H1 (cell line): ENCODE data around the gene NR2F1-AS1. TPM values are rescaled to one million over a fixed set of nuclear protein-coding genes. Genes with fewer than 3 reads are reported as not detected.

Source experiments
- CTCF ChIA-PET: fragments of 300-600 bp; sonication (Branson Sonifier 250); formaldehyde crosslinking; loops from one replicate; lab custom pipeline; 2021; ENCODE audit not compliant: partially characterized antibody; lab: Charles Lee
- POLR2A ChIA-PET: fragments of 300-600 bp; sonication (Branson Sonifier 250); formaldehyde crosslinking; loops from one replicate; lab custom pipeline; 2021; ENCODE audit warnings: inconsistent platforms; ENCODE audit not compliant: partially characterized antibody; lab: Charles Lee
- DNase-seq, 2 experiments: peaks; one replicate each; pipeline versions ENCODE4 v3.0.0 to v3.0.0-alpha.2; 2010 to 2022; ENCODE audit warnings: low spot score in 2 of 2, low read depth in 1 of 2, mixed read lengths in 1 of 2
- FAIRE-seq: peaks from 2 replicates; lab custom pipeline; 2011; peaks lifted over from hg19 to GRCh38; lab: Jason Lieb, UNC
- H2AFZ ChIP-seq: 2 replicates; pipeline ENCODE4 v1.8.1; 2012; ENCODE audit warnings: low read length, inconsistent platforms
- H2AK5ac ChIP-seq: 2 replicates; pipeline ENCODE4 v1.6.1; 2013; ENCODE audit warnings: low read depth, low read length
- H2BK120ac ChIP-seq: replicated peaks from 2 replicates; pipeline ENCODE3; 2013; ENCODE audit warnings: low read depth, low read length, inconsistent platforms
- H2BK12ac ChIP-seq: 2 replicates; pipeline ENCODE4 v1.6.1; 2013; ENCODE audit warnings: low read depth, low read length
- H2BK15ac ChIP-seq: 2 replicates; pipeline ENCODE4 v1.6.1; 2013; ENCODE audit warnings: low read length
- H2BK20ac ChIP-seq: 2 replicates; pipeline ENCODE4 v1.6.1; 2013; ENCODE audit warnings: low read length
- H2BK5ac ChIP-seq: 2 replicates; pipeline ENCODE4 v1.6.1; 2013; ENCODE audit warnings: low read depth, low read length
- H3K14ac ChIP-seq: 2 replicates; pipeline ENCODE4 v1.6.1; 2013; ENCODE audit warnings: inconsistent platforms; ENCODE audit not compliant: insufficient read length
- H3K18ac ChIP-seq: 2 replicates; pipeline ENCODE4 v1.6.1; 2013; ENCODE audit warnings: low read length; ENCODE audit errors: extremely low read depth
- H3K23ac ChIP-seq: 2 replicates; pipeline ENCODE4 v1.6.1; 2013; ENCODE audit warnings: inconsistent platforms; ENCODE audit not compliant: insufficient read length
- H3K23me2 ChIP-seq: 2 replicates; pipeline ENCODE4 v1.6.1; 2013; ENCODE audit warnings: low read depth, low read length
- H3K27ac ChIP-seq: 2 replicates; pipeline ENCODE4 v1.6.1; 2011; ENCODE audit warnings: low read depth, low read length, inconsistent platforms
- H3K27me3 ChIP-seq, 4 experiments: replicated peaks in 1 of 4; 1 replicate in 1 of 4; 2 replicates in 3 of 4; pipeline versions ENCODE4 v1.6.1 to v1.8.1; 2011 to 2013; ENCODE audit warnings: low read length in 3 of 4, mild to moderate bottlenecking in 3 of 4, inconsistent platforms in 2 of 4, mixed read lengths in 2 of 4, moderate library complexity in 1 of 4; ENCODE audit not compliant: control insufficient read depth in 3 of 4, insufficient read depth in 3 of 4; ENCODE audit errors: extremely low read depth in 1 of 4
- H3K36me3 ChIP-seq, 4 experiments: 2 replicates each; pipeline versions ENCODE4 v1.6.1 to v1.8.1; 2011 to 2013; ENCODE audit warnings: mild to moderate bottlenecking in 4 of 4, low read length in 3 of 4, moderate library complexity in 2 of 4, control low read depth in 1 of 4, inconsistent platforms in 1 of 4; ENCODE audit not compliant: insufficient read depth in 4 of 4, control insufficient read depth in 2 of 4
- H3K4ac ChIP-seq: replicated peaks from 2 replicates; pipeline ENCODE3; 2013; ENCODE audit warnings: low read length, low read depth, mixed read lengths, inconsistent platforms; ENCODE audit not compliant: insufficient read length
- H3K4me1 ChIP-seq, 4 experiments: replicated peaks in 1 of 4; 1 replicate in 1 of 4; 2 replicates in 3 of 4; pipeline versions ENCODE4 v1.6.1 to v1.8.1; 2011 to 2013; ENCODE audit warnings: low read length in 3 of 4, inconsistent platforms in 2 of 4, mixed read lengths in 1 of 4; ENCODE audit not compliant: insufficient read depth in 4 of 4, control insufficient read depth in 3 of 4
- H3K4me2 ChIP-seq, 2 experiments: 2 replicates each; pipeline versions ENCODE4 v1.6.1 to v1.8.1; 2011 to 2013; ENCODE audit warnings: low read depth in 2 of 2, low read length in 2 of 2, control low read depth in 1 of 2, inconsistent platforms in 1 of 2, mild to moderate bottlenecking in 1 of 2; ENCODE audit not compliant: insufficient read depth in 1 of 2
- H3K4me3 ChIP-seq, 4 experiments: fragments of 200-600, 300-600 bp in 1 of 4; sonication (generic), shearing (Covaris generic), sonication (Bioruptor Twin) in 1 of 4; 2 replicates each; pipeline versions ENCODE4 v1.5.1 to v1.8.1; 2011 to 2016; ENCODE audit warnings: low read length in 4 of 4, low read depth in 3 of 4, control low read depth in 2 of 4, inconsistent platforms in 2 of 4, mild to moderate bottlenecking in 2 of 4, mixed read lengths in 1 of 4, moderate library complexity in 1 of 4; ENCODE audit not compliant: insufficient read depth in 2 of 4; ENCODE audit errors: extremely low read depth in 1 of 4
- H3K56ac ChIP-seq: replicated peaks from 2 replicates; pipeline ENCODE3; 2013; ENCODE audit warnings: low read depth, mild to moderate bottlenecking, mixed read lengths, low read length, inconsistent platforms; ENCODE audit not compliant: insufficient read length
- H3K79me1 ChIP-seq: 2 replicates; pipeline ENCODE4 v1.6.1; 2013; ENCODE audit warnings: low read depth, low read length, control low read depth
- H3K79me2 ChIP-seq, 2 experiments: 2 replicates each; pipeline versions ENCODE4 v1.6.1 to v1.8.1; 2012 to 2013; ENCODE audit warnings: low read length in 2 of 2, mild to moderate bottlenecking in 2 of 2, inconsistent platforms in 1 of 2; ENCODE audit not compliant: insufficient read depth in 2 of 2, control insufficient read depth in 1 of 2
- H3K9ac ChIP-seq, 4 experiments: replicated peaks in 1 of 4; 1 replicate in 1 of 4; 2 replicates in 3 of 4; pipeline versions ENCODE4 v1.6.1 to v1.8.1; 2011 to 2013; ENCODE audit warnings: low read depth in 3 of 4, low read length in 3 of 4, control low read depth in 2 of 4, mild to moderate bottlenecking in 2 of 4, moderate library complexity in 2 of 4, inconsistent platforms in 1 of 4; ENCODE audit errors: extremely low read depth in 1 of 4
- H3K9me3 ChIP-seq, 2 experiments: 2 replicates each; pipeline versions ENCODE4 v1.6.1 to v1.8.1; 2012 to 2013; ENCODE audit warnings: mild to moderate bottlenecking in 2 of 2, moderate library complexity in 2 of 2, control low read depth in 1 of 2, inconsistent platforms in 1 of 2, low read depth in 1 of 2, low read length in 1 of 2, mixed read lengths in 1 of 2; ENCODE audit not compliant: insufficient read depth in 2 of 2
- H4K20me1 ChIP-seq, 2 experiments: replicated peaks in 1 of 2; 2 replicates each; pipeline versions ENCODE3 to v1.8.1; 2011 to 2013; ENCODE audit warnings: inconsistent platforms in 2 of 2, low read length in 2 of 2, mild to moderate bottlenecking in 1 of 2; ENCODE audit not compliant: insufficient read depth in 2 of 2, control insufficient read depth in 1 of 2
- H4K5ac ChIP-seq: 2 replicates; pipeline ENCODE4 v1.6.1; 2013; ENCODE audit warnings: low read length, low read depth, mixed read lengths, inconsistent platforms; ENCODE audit not compliant: insufficient read length
- H4K8ac ChIP-seq: 2 replicates; pipeline ENCODE4 v1.8.0; 2013; ENCODE audit warnings: mild to moderate bottlenecking, moderate library complexity, low read length, inconsistent platforms; ENCODE audit not compliant: insufficient read depth; ENCODE audit errors: extremely low read depth
- H4K91ac ChIP-seq: replicated peaks from 2 replicates; pipeline ENCODE3; 2013; ENCODE audit warnings: low read length, mixed read lengths, inconsistent platforms; ENCODE audit not compliant: insufficient read length
- CBX8 ChIP-seq: fragments of 300-800, 300-1000 bp; sonication (generic); IDR thresholded peaks from 2 replicates; pipeline ENCODE4 v1.7.1; 2016; ENCODE audit warnings: low read depth, low read length, borderline replicate concordance
- RNF2 ChIP-seq: fragments of 200-900, 300-1000 bp; sonication (generic); IDR thresholded peaks from 2 replicates; pipeline ENCODE4 v1.7.1; 2016; ENCODE audit warnings: borderline replicate concordance, low read depth, mild to moderate bottlenecking, antibody characterized with exemption, low read length; ENCODE audit not compliant: poor library complexity, severe bottlenecking; ENCODE audit errors: missing control alignments
- SIRT6 ChIP-seq: IDR thresholded peaks from one replicate; pipeline ENCODE4 v1.7.1; 2012; ENCODE audit warnings: low read length, inconsistent platforms
- SUZ12 ChIP-seq: fragments of 200-600 bp; sonication (generic); IDR thresholded peaks from 2 replicates; pipeline ENCODE4 v1.6.1; 2012; ENCODE audit warnings: mild to moderate bottlenecking, inconsistent platforms, low read length, moderate library complexity, mixed read lengths
- WGBS, 2 experiments: shearing (Covaris generic) in 1 of 2; methylation state at CpG; one replicate each; pipeline versions ENCODE4 v1.1.6 to v1.1.7; 2013 to 2015; ENCODE audit warnings: low lambda C conversion rate in 2 of 2, mixed read lengths in 2 of 2, inconsistent platforms in 1 of 2, low coverage in 1 of 2, missing lambda C conversion rate in 1 of 2; ENCODE audit not compliant: insufficient replicate concordance in 2 of 2, insufficient coverage in 1 of 2, insufficient read length in 1 of 2; ENCODE audit errors: extremely low coverage in 1 of 2, missing lambda C conversion rate in 1 of 2; 5-methylcytosine and 5-hydroxymethylcytosine counted together
- polyA plus RNA-seq, 7 experiments: library from polyadenylated mRNA; depleted of rRNA in 3 of 7; stranded (reverse) in 5 of 7; unstranded in 2 of 7; fragments of >200 nt in 5 of 7; fragments of 200-250 nt in 2 of 7; gene quantifications; 1 replicate in 5 of 7; 2 replicates in 1 of 7; 4 replicates in 1 of 7; pipeline versions ENCODE4 v1.2.1 to v1.2.3, GENCODE V29; 2011 to 2013; ENCODE audit warnings: missing spikeins in 2 of 7, mixed read lengths in 2 of 7
- total RNA-seq: library from RNA; stranded (reverse); fragmentation: NEBNext Ultra II Directional; extraction: Animal tissue kit (Norgen Biotek cat#: 25700); gene quantifications from 2 replicates; pipeline ENCODE4 v1.2.1, GENCODE V29; 2021
- TF ChIP-seq, protein P1 (sequence below): IDR thresholded peaks from 2 replicates; pipeline ENCODE4 v1.6.1; 2012; ENCODE audit warnings: inconsistent platforms
- TF ChIP-seq, protein P2 (sequence below), 3 experiments: IDR thresholded peaks; 1 replicate in 2 of 3; 2 replicates in 1 of 3; pipeline versions ENCODE4 v1.5.1 to v1.6.1; 2011; ENCODE audit warnings: low read length in 3 of 3, mild to moderate bottlenecking in 3 of 3, inconsistent platforms in 2 of 3, low read depth in 1 of 3, moderate library complexity in 1 of 3; ENCODE audit not compliant: insufficient read depth in 1 of 3; ENCODE audit errors: control extremely low read depth in 1 of 3

NR2F1-AS1 gene
- total and polyA plus RNA-seq, 2 of the 8 experiments (the other 6 are each of a cell fraction or from before 2014, with no cell fraction given) = 1.6 to 5.6 TPM

DNA sequence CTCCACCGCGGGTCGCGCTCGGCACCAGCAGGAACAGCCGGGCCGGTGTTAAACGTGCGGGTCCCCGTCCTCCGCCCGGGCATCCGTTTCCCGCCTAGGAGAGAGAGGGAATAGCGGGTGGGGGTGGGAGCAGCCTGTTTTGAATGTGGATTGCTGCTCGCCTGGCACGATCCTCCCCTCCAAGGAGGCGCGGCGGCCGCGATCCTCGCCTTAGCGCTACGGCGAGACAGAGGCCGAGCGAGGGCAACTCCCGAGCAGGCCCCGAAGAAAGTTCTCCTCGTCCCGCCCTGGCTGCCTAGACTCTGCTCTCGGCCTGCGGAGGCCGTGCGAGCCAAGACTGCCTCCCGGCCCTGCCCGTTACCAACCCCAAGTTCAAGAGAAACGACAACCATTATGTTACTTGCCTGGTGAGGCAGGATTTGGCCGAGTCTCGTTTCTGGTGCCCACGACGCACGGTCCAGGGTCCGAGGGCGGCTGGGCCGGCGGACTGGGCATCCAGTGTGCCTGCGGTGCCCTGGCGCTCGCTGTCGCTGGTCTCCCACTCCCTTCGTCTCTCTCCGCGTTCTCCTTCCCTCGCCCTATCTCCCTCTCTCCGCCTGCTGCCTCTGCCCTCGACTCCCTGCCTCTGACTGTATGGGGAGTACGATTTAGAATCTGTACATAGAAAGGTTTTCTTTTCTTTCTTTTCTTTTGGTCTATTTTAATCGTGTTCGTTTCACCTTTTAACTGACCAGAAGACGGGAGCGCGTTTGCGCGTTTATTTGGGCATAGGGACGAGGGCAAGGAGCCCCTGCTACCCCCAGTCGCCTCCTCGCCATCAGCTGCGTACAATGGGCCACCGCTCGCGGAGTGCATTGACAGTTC, 724 bp downstream of the NR2F1-AS1 start:
- Histone ChIP-seq H4K5ac (no peak overlapping the region), H3K4me3 (peak overlapping the region; percentile 2 to 61 (median 41); a peak in 7 of 8 replicates), H4K8ac (no peak overlapping the region), H2AK5ac (no peak overlapping the region), H3K27me3 (peaks cover 69 to 97% (median 87%) of the 10 kb centered on the region in 4 experiments), H3K27ac (no peak overlapping the region), H4K91ac (no peak overlapping the region), H2BK120ac (no peak overlapping the region), H3K14ac (no peak overlapping the region), H3K56ac (no peak overlapping the region), H4K20me1 (peaks cover 3 to 10% of the 10 kb centered on the region in 2 experiments), H2BK20ac (no peak overlapping the region), H3K9ac (no peak overlapping the region), H3K18ac (peak overlapping the region; percentile 19; the same call in 1 of the 2 replicates), H3K36me3 (peaks cover 0 to 2% (median 0%) of the 10 kb centered on the region in 4 experiments; a peak in 1 of 8 replicates), H3K9me3 (no peaks in the 10 kb centered on the region), H3K23ac (no peak overlapping the region), H3K4me2 (peak overlapping the region; percentile 79 to 84), H3K79me2 (no peaks in the 10 kb centered on the region), H3K4ac (no peak overlapping the region), H2BK12ac (peak overlapping the region; percentile 87; the same call in 1 of the 2 replicates), H2BK5ac (peak overlapping the region; percentile 24; the same call in 1 of the 2 replicates), H3K79me1 (no peaks in the 10 kb centered on the region), H2BK15ac (peak overlapping the region; percentile 29; the same call in 1 of the 2 replicates), H2AFZ (no peak overlapping the region), H3K23me2 (peaks cover 14% of the 10 kb centered on the region; the same call in 1 of the 2 replicates), H3K4me1 (peaks cover 0 to 29% (median 20%) of the 10 kb centered on the region in 4 experiments; a peak in 5 of 7 replicates)
- no peak for FAIRE-seq
- CTCF ChIA-PET = interaction anchor here (0.7 to 1.7 kb wide), 4 partner anchors 8 to 220 kb away, joined by 3 to 9 read pairs (median 3); no protein-coding TSS in a partner anchor
- POLR2A ChIA-PET = no interaction called here
- WGBS, 2 experiments = 3% methylated on average over 70 of the region's 73 CpGs; no CpG with 5 or more reads in 1 of the 2 experiments
- peak in 1 of 2 experiments; percentile 83 for DNase-seq
- peak; percentile 99 for TF ChIP-seq RNF2
- TF ChIP-seq SIRT6 = no peak
- TF ChIP-seq, protein P1, sequence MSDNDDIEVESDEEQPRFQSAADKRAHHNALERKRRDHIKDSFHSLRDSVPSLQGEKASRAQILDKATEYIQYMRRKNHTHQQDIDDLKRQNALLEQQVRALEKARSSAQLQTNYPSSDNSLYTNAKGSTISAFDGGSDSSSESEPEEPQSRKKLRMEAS = peak; percentile 40; the same call in 1 of the 2 replicates
- TF ChIP-seq CBX8 = peak; percentile 90; the same call in 1 of the 2 replicates
- peak; percentile 99 for TF ChIP-seq SUZ12
- TF ChIP-seq, protein P2, sequence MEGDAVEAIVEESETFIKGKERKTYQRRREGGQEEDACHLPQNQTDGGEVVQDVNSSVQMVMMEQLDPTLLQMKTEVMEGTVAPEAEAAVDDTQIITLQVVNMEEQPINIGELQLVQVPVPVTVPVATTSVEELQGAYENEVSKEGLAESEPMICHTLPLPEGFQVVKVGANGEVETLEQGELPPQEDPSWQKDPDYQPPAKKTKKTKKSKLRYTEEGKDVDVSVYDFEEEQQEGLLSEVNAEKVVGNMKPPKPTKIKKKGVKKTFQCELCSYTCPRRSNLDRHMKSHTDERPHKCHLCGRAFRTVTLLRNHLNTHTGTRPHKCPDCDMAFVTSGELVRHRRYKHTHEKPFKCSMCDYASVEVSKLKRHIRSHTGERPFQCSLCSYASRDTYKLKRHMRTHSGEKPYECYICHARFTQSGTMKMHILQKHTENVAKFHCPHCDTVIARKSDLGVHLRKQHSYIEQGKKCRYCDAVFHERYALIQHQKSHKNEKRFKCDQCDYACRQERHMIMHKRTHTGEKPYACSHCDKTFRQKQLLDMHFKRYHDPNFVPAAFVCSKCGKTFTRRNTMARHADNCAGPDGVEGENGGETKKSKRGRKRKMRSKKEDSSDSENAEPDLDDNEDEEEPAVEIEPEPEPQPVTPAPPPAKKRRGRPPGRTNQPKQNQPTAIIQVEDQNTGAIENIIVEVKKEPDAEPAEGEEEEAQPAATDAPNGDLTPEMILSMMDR (IDR thresholded peaks at IDR 0.05; ENCODE audit: control extremely low read depth in 1 of 3, insufficient read depth in 1 of 3, low read depth in 1 of 3, low read length in 3 of 3) = no peak
